GM13977 (cell line): ENCODE measurements around the gene ZMYM3.

Experiments
- DNase-seq: peaks from one replicate; pipeline ENCODE4 v3.0.0; 2012; ENCODE audit warnings: low spot score
- CTCF ChIP-seq: IDR thresholded peaks from 2 replicates; pipeline ENCODE4 v1.5.1; 2012; ENCODE audit warnings: mild to moderate bottlenecking, control low read depth; ENCODE audit not compliant: insufficient read depth; ENCODE audit errors: extremely low read depth, missing control alignments
- in situ Hi-C: fragments of 300-500 bp; cut with MboI; formaldehyde crosslinking; loops from one replicate; pipeline ENCODE4 v1.12.0; 2022; ENCODE audit warnings: low sequenced_read_pairs, low pct_unique_long_range_greater_than_20kb, mixed read lengths, inconsistent platforms; ENCODE audit not compliant: unreplicated experiment

The ZMYM3 gene

GRCh38 chrX:71235482-71235881, 18.5 kb downstream of the ZMYM3 start:
- TF ChIP-seq CTCF: no peak
- in situ Hi-C loops: no loop called here
- DNase-seq: no peak

GRCh38 chrX:71228063-71228642, 25.8 kb downstream of the ZMYM3 start:
- in situ Hi-C loops: no loop called here
- DNase-seq: no peak
- no peak for TF ChIP-seq CTCF

- TF ChIP-seq CTCF: no peak
- no peak for DNase-seq
- in situ Hi-C loops: no loop called here
Observed at GRCh38 chrX:71227370-71228062, 26.4 kb downstream of the ZMYM3 start.

- in situ Hi-C loops: no loop called here
- TF ChIP-seq CTCF: no peak
Observed at GRCh38 chrX:71225676-71226075, 28.3 kb downstream of the ZMYM3 start.

GRCh38 chrX:71225009-71225408, 28.9 kb downstream of the ZMYM3 start:
- no peak for TF ChIP-seq CTCF
- in situ Hi-C loops: no loop called here
- DNase-seq: no peak

More at GRCh38 chrX:71225676-71226075, 28.3 kb downstream of the ZMYM3 start:
- no peak for DNase-seq

- in situ Hi-C loops: no loop called here
- no peak for TF ChIP-seq CTCF
- DNase-seq: no peak
Observed at GRCh38 chrX:71224098-71224708, 29.7 kb downstream of the ZMYM3 start.
